ACHN (cell line): Measurements from ENCODE around the gene NRCAM.
A peak's percentile ranks its signal among the peaks of the same experiment; 100 is the strongest.

Source experiments
- DNase-seq: peaks from one replicate; pipeline ENCODE4 v3.0.0-alpha.2; 2015
- in situ Hi-C: cut with HindIII; loops from 2 replicates; pipeline ENCODE4 v1.10.0; 2017; ENCODE audit warnings: low sequenced_read_pairs, low pct_ligation_motif_present, low pct_unique_long_range_greater_than_20kb

Gene NRCAM

GRCh38 chr7:108170251-108170650 lies 286.0 kb downstream of the NRCAM start:
- in situ Hi-C loops = no loop called here
- DNase-seq = no peak

- in situ Hi-C loops = no loop called here
- DNase-seq = no peak
Observed at GRCh38 chr7:108167460-108167859, 288.8 kb downstream of the NRCAM start.

- in situ Hi-C loops = no loop called here
- no peak for DNase-seq
Observed at GRCh38 chr7:108166687-108167086, 289.5 kb downstream of the NRCAM start.

- DNase-seq = no peak
- in situ Hi-C loops = no loop called here
Observed at GRCh38 chr7:108165723-108166122, 290.5 kb downstream of the NRCAM start.

- no peak for DNase-seq
- in situ Hi-C loops = no loop called here
Observed at GRCh38 chr7:108164946-108165345, 291.3 kb downstream of the NRCAM start.

GRCh38 chr7:108164342-108164741 lies 291.9 kb downstream of the NRCAM start:
- in situ Hi-C loops = no loop called here
- no peak for DNase-seq

- in situ Hi-C loops = no loop called here
- peak; percentile 63 for DNase-seq
Observed at GRCh38 chr7:108158776-108159175, 297.5 kb downstream of the NRCAM start.

- DNase-seq = no peak
- in situ Hi-C loops = no loop called here
Observed at GRCh38 chr7:108157606-108158335, 298.5 kb downstream of the NRCAM start.

- in situ Hi-C loops = no loop called here
- DNase-seq = no peak
Observed at GRCh38 chr7:108156897-108157605, 299.2 kb downstream of the NRCAM start.

GRCh38 chr7:108152198-108152597 lies 304.0 kb downstream of the NRCAM start:
- in situ Hi-C loops = no loop called here

GRCh38 chr7:108149908-108150307 lies 306.3 kb downstream of the NRCAM start:
- no peak for DNase-seq
- in situ Hi-C loops = no loop called here

More at GRCh38 chr7:108152198-108152597, 304.0 kb downstream of the NRCAM start:
- DNase-seq = no peak

- DNase-seq = no peak
- in situ Hi-C loops = no loop called here
Observed at GRCh38 chr7:108149119-108149518, 307.1 kb downstream of the NRCAM start.

- in situ Hi-C loops = no loop called here
Observed at GRCh38 chr7:108147031-108147563, 309.1 kb downstream of the NRCAM start.

GRCh38 chr7:108146070-108146842 lies 310.0 kb downstream of the NRCAM start:
- in situ Hi-C loops = no loop called here
- peak; percentile 86 for DNase-seq

More at GRCh38 chr7:108147031-108147563, 309.1 kb downstream of the NRCAM start:
- no peak for DNase-seq

- DNase-seq = no peak
- in situ Hi-C loops = no loop called here
Observed at GRCh38 chr7:108145401-108145800, 310.8 kb downstream of the NRCAM start.

- no peak for DNase-seq
- in situ Hi-C loops = no loop called here
Observed at GRCh38 chr7:108144931-108145330, 311.3 kb downstream of the NRCAM start.

GRCh38 chr7:108143658-108144420 lies 312.4 kb downstream of the NRCAM start:
- in situ Hi-C loops = no loop called here
- no peak for DNase-seq

GRCh38 chr7:108142675-108143259 lies 313.5 kb downstream of the NRCAM start:
- in situ Hi-C loops = no loop called here
- DNase-seq = no peak
